SK-N-SH treated with all-trans-retinoic acid at 6 μM for 48 hours (cell line): ENCODE measurements around the gene LYRM4.

Experiments used
- ATAC-seq: fragments of 200-7000 bp; cut with Tn5 transposase; 3 replicates; pipeline ENCODE4 v1.9.1; 2020; ENCODE audit warnings: mild to moderate bottlenecking, moderate library complexity
- ARNTL ChIP-seq: fragments of 450-650 bp; formaldehyde crosslinking; IDR thresholded peaks from 2 replicates; pipeline ENCODE4 v1.5.0; 2020; ENCODE audit warnings: low read depth, mild to moderate bottlenecking, moderate library complexity, borderline replicate concordance
- CSDC2 ChIP-seq: fragments of 250-450 bp; sonication (Bioruptor Pico); IDR thresholded peaks from 2 replicates; pipeline ENCODE4 v1.5.0; 2020; ENCODE audit warnings: mild to moderate bottlenecking, moderate library complexity
- ESRRG ChIP-seq: fragments of 250-450 bp; sonication (Bioruptor Pico); IDR thresholded peaks from 2 replicates; pipeline ENCODE4 v1.6.1; 2021; ENCODE audit warnings: mild to moderate bottlenecking
- GLIS3 ChIP-seq: fragments of 250-450 bp; sonication (Bioruptor Pico); IDR thresholded peaks from 2 replicates; pipeline ENCODE4 v1.5.0; 2020; ENCODE audit warnings: mild to moderate bottlenecking, moderate library complexity
- ISL1 ChIP-seq: fragments of 250-450 bp; sonication (Bioruptor Pico); IDR thresholded peaks from 2 replicates; pipeline ENCODE4 v2.1.2; 2022; ENCODE audit warnings: mild to moderate bottlenecking, moderate library complexity
- OSR1 ChIP-seq: fragments of 250-450 bp; sonication (Bioruptor Pico); IDR thresholded peaks from 2 replicates; pipeline ENCODE4 v1.8.0; 2022; ENCODE audit warnings: moderate library complexity, mild to moderate bottlenecking, inconsistent platforms
- PATZ1 ChIP-seq: fragments of 250-450 bp; sonication (Bioruptor Pico); IDR thresholded peaks from 2 replicates; pipeline ENCODE4 v1.8.0; 2020; ENCODE audit warnings: mild to moderate bottlenecking, moderate library complexity, borderline replicate concordance
- POU6F1 ChIP-seq: fragments of 250-450 bp; sonication (Bioruptor Pico); IDR thresholded peaks from 2 replicates; pipeline ENCODE4 v1.8.0; 2021; ENCODE audit warnings: low read depth, mild to moderate bottlenecking, moderate library complexity, borderline replicate concordance
- PPARA ChIP-seq: fragments of 250-450 bp; sonication (Bioruptor Pico); IDR thresholded peaks from 2 replicates; pipeline ENCODE4 v1.5.0; 2020; ENCODE audit warnings: mild to moderate bottlenecking, borderline replicate concordance
- SNAI2 ChIP-seq: fragments of 250-450 bp; sonication (Bioruptor Pico); IDR thresholded peaks from 2 replicates; pipeline ENCODE4 v1.5.0; 2020; ENCODE audit warnings: mild to moderate bottlenecking, moderate library complexity
- TCF4 ChIP-seq: fragments of 250-450 bp; sonication (Bioruptor Pico); IDR thresholded peaks from 2 replicates; pipeline ENCODE4 v1.8.0; 2021; ENCODE audit warnings: mild to moderate bottlenecking, moderate library complexity, borderline replicate concordance
- TOX ChIP-seq: fragments of 250-450 bp; sonication (Bioruptor Pico); IDR thresholded peaks from 2 replicates; pipeline ENCODE4 v1.8.0; 2021; ENCODE audit warnings: mild to moderate bottlenecking, moderate library complexity, borderline replicate concordance
- ZC3H10 ChIP-seq: fragments of 250-450 bp; sonication (Bioruptor Pico); IDR thresholded peaks from 2 replicates; pipeline ENCODE4 v1.5.1; 2021; ENCODE audit warnings: mild to moderate bottlenecking, moderate library complexity
- ZFP3 ChIP-seq: fragments of 250-450 bp; sonication (Bioruptor Pico); IDR thresholded peaks from 2 replicates; pipeline ENCODE4 v1.5.0; 2020; ENCODE audit warnings: mild to moderate bottlenecking, moderate library complexity
- ZFP30 ChIP-seq: fragments of 450-650 bp; formaldehyde crosslinking; IDR thresholded peaks from 2 replicates; pipeline ENCODE4 v1.5.0; 2022; ENCODE audit warnings: mild to moderate bottlenecking, moderate library complexity
- ZNF565 ChIP-seq: fragments of 450-650 bp; formaldehyde crosslinking; conservative IDR thresholded peaks from 2 replicates; pipeline ENCODE4 v1.5.0; 2020; ENCODE audit warnings: low read depth, mild to moderate bottlenecking, moderate library complexity
- ZNF70 ChIP-seq: fragments of 450-650 bp; formaldehyde crosslinking; IDR thresholded peaks from 2 replicates; pipeline ENCODE4 v1.5.0; 2020; ENCODE audit warnings: mild to moderate bottlenecking, moderate library complexity
- ZNF8 ChIP-seq: fragments of 450-650 bp; formaldehyde crosslinking; IDR thresholded peaks from 2 replicates; pipeline ENCODE4 v1.5.0; 2020; ENCODE audit warnings: mild to moderate bottlenecking, moderate library complexity
- TF ChIP-seq, protein P1 (sequence below): fragments of 250-450 bp; sonication (Bioruptor Pico); IDR thresholded peaks from 2 replicates; pipeline ENCODE4 v1.5.1; 2020; ENCODE audit warnings: low read depth, mild to moderate bottlenecking, moderate library complexity
- TF ChIP-seq, protein P2 (sequence below): fragments of 250-450 bp; sonication (Bioruptor Pico); IDR thresholded peaks from 2 replicates; pipeline ENCODE4 v1.5.0; 2020; ENCODE audit warnings: mild to moderate bottlenecking, moderate library complexity

LYRM4 gene

GRCh38 chr6:5260111-5260620, 584 bp downstream of the LYRM4 start:
- no peak for TF ChIP-seq ZC3H10
- no peak for TF ChIP-seq ZFP30
- TF ChIP-seq PPARA (CRISPR knock-in tag) = no peak
- TF ChIP-seq OSR1 (CRISPR knock-in tag) = no peak
- TF ChIP-seq TOX = no peak
- no peak for TF ChIP-seq PATZ1 (CRISPR knock-in tag)
- no peak for TF ChIP-seq ISL1 (CRISPR knock-in tag)
- TF ChIP-seq, all 23 proteins: peak for 0

DNA sequence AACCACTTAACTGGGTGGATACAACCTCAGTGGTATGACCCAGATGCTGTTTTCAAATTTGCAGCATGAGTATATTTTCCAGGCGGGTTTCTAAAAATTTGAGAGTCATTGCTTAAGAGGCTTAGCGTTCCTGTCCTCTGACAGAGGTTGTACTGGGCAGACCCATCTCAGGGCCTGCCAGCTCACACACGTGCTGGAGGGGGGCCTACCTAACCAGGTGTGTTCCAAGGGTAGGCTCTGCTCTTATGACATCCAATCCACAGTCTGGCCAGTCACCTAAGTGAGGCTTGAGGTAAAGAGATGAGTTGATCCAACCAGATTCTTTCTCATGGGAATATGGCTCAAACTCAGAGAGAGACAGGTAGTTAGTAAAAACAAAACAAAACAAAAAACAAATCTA, 1.3 kb downstream of the LYRM4 start:
- no peak for ATAC-seq
- TF ChIP-seq PPARA (CRISPR knock-in tag) = no peak
- TF ChIP-seq CSDC2 (CRISPR knock-in tag) = no peak
- TF ChIP-seq, protein P1, sequence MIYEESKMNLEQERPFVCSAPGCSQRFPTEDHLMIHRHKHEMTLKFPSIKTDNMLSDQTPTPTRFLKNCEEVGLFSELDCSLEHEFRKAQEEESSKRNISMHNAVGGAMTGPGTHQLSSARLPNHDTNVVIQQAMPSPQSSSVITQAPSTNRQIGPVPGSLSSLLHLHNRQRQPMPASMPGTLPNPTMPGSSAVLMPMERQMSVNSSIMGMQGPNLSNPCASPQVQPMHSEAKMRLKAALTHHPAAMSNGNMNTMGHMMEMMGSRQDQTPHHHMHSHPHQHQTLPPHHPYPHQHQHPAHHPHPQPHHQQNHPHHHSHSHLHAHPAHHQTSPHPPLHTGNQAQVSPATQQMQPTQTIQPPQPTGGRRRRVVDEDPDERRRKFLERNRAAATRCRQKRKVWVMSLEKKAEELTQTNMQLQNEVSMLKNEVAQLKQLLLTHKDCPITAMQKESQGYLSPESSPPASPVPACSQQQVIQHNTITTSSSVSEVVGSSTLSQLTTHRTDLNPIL (CRISPR knock-in tag) = no peak
- TF ChIP-seq SNAI2 (CRISPR knock-in tag) = no peak
- TF ChIP-seq TCF4 (CRISPR knock-in tag) = no peak
- TF ChIP-seq ARNTL (CRISPR knock-in tag) = no peak
- no peak for TF ChIP-seq ZNF8 (CRISPR knock-in tag)
- TF ChIP-seq ZFP3 = no peak
- no peak for TF ChIP-seq TOX
- TF ChIP-seq ISL1 (CRISPR knock-in tag) = no peak
- TF ChIP-seq ZNF565 (CRISPR knock-in tag) = no peak
- TF ChIP-seq ZNF70 (CRISPR knock-in tag) = no peak

More at GRCh38 chr6:5260111-5260620, 584 bp downstream of the LYRM4 start:
- ATAC-seq = peak; percentile 74

DNA sequence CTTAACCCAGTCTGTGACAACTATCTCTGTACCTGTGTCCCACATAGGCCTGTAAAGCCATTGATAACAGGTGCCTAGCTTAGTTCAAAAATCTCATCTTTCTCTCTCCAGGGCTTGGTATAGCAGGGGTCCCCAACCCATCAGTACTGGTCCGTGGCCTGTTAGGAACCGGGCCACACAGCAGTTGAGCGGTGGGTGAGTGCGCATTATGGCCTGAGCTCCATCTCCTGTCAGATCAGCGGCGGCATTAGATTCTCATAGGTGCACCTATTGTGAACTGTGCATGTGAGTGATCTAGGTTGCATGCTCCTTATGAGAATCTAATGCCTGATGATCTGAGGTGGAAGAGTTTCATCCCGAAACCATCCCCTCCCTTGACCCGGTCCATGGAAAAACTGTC, 3.4 kb downstream of the LYRM4 start:
- ATAC-seq = no peak
- TF ChIP-seq ZNF70 (CRISPR knock-in tag) (no peak), SNAI2 (CRISPR knock-in tag) (no peak), ZNF8 (CRISPR knock-in tag) (no peak), GLIS3 (CRISPR knock-in tag) (no peak), TOX (no peak), PATZ1 (CRISPR knock-in tag) (no peak), ESRRG (CRISPR knock-in tag) (no peak), POU6F1 (CRISPR knock-in tag) (no peak), ZNF565 (CRISPR knock-in tag) (no peak)
- TF ChIP-seq, protein P2, sequence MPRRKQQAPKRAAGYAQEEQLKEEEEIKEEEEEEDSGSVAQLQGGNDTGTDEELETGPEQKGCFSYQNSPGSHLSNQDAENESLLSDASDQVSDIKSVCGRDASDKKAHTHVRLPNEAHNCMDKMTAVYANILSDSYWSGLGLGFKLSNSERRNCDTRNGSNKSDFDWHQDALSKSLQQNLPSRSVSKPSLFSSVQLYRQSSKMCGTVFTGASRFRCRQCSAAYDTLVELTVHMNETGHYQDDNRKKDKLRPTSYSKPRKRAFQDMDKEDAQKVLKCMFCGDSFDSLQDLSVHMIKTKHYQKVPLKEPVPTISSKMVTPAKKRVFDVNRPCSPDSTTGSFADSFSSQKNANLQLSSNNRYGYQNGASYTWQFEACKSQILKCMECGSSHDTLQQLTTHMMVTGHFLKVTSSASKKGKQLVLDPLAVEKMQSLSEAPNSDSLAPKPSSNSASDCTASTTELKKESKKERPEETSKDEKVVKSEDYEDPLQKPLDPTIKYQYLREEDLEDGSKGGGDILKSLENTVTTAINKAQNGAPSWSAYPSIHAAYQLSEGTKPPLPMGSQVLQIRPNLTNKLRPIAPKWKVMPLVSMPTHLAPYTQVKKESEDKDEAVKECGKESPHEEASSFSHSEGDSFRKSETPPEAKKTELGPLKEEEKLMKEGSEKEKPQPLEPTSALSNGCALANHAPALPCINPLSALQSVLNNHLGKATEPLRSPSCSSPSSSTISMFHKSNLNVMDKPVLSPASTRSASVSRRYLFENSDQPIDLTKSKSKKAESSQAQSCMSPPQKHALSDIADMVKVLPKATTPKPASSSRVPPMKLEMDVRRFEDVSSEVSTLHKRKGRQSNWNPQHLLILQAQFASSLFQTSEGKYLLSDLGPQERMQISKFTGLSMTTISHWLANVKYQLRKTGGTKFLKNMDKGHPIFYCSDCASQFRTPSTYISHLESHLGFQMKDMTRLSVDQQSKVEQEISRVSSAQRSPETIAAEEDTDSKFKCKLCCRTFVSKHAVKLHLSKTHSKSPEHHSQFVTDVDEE (CRISPR knock-in tag) = no peak
- TF ChIP-seq, all 23 proteins: peak for 0
